GM19468 (cell line): ENCODE measurements around the gene LRP11.

Experiments used
- ATAC-seq: cut with Tn5 transposase; IDR thresholded peaks from one replicate; pipeline ENCODE4 v1.9.1; 2021; ENCODE audit warnings: mild to moderate bottlenecking, moderate library complexity, moderate number of reproducible peaks; ENCODE audit not compliant: unreplicated experiment; ENCODE audit errors: extremely low read depth

LRP11 gene

GRCh38 chr6:149821492-149821891, 42.7 kb downstream of the LRP11 start:
- no peak for ATAC-seq

- no peak for ATAC-seq
These were observed 43.7 kb downstream of the LRP11 start for GRCh38 chr6:149820506-149820905.

- ATAC-seq = no peak
These were observed 48.4 kb downstream of the LRP11 start for GRCh38 chr6:149815788-149816187.

GRCh38 chr6:149813351-149813750, 50.8 kb downstream of the LRP11 start:
- ATAC-seq = no peak

- no peak for ATAC-seq
These were observed 54.4 kb downstream of the LRP11 start for GRCh38 chr6:149809798-149810197.

- ATAC-seq = no peak
These were observed 58.0 kb downstream of the LRP11 start for GRCh38 chr6:149806127-149806526.

GRCh38 chr6:149783551-149783950, 80.6 kb downstream of the LRP11 start:
- no peak for ATAC-seq

GRCh38 chr6:149782337-149782736, 81.8 kb downstream of the LRP11 start:
- no peak for ATAC-seq

- ATAC-seq = no peak
These were observed 82.4 kb downstream of the LRP11 start for GRCh38 chr6:149781715-149782114.

GRCh38 chr6:149779644-149779963, 84.6 kb downstream of the LRP11 start:
- ATAC-seq = no peak

GRCh38 chr6:149777624-149778023, 86.5 kb downstream of the LRP11 start:
- no peak for ATAC-seq

GRCh38 chr6:149771925-149772324, 92.2 kb downstream of the LRP11 start:
- no peak for ATAC-seq

GRCh38 chr6:149771185-149771584, 93.0 kb downstream of the LRP11 start:
- no peak for ATAC-seq

- ATAC-seq = no peak
These were observed 94.5 kb downstream of the LRP11 start for GRCh38 chr6:149769676-149770075.
